Upper lobe of left lung (tissue), 4 donors: ENCODE data around the gene INSM1.

Source experiments
- POLR2A ChIP-seq, 4 donors: fragments of 450-650 bp; IDR thresholded peaks; one replicate each; pipeline ENCODE4 v1.5.1; 2016 to 2017; ENCODE audit warnings: antibody characterized with exemption in 4 of 4, mild to moderate bottlenecking in 2 of 4
- POLR2AphosphoS5 ChIP-seq, 2 donors: sonication (generic); formaldehyde crosslinking; IDR thresholded peaks; one replicate each; pipeline ENCODE4 v1.5.1; 2017; ENCODE audit warnings: antibody characterized with exemption in 2 of 2
- TF ChIP-seq, protein P1 (sequence below), 6 experiments: fragments of 450-650 bp in 4 of 6; fragments of 200-600 bp in 2 of 6; sonication (generic) in 2 of 6; IDR thresholded peaks; one replicate each; pipeline ENCODE4 v1.5.1; 2016 to 2019; ENCODE audit warnings: antibody characterized with exemption in 6 of 6

DNA sequence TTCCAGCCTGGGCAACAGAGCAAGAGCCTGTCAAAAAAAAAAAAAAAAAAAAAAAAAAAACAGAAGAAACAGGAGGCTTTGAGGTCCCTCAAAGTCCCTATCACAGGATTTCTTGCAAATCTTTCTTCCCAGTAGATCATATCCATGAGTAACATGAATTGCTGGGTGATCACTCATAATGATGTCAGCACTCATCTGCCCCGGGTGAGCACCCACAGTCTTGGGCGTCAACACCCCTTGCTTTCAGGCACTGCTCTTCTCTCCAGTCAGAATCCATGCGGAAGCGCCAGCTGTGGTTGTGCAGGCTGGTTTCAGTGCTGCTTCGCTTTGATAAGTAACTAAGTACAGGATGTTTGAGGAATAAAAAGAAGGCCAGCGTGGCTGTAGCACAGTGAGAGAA, 40.2 kb upstream of the INSM1 start:
- TF ChIP-seq, protein P1, sequence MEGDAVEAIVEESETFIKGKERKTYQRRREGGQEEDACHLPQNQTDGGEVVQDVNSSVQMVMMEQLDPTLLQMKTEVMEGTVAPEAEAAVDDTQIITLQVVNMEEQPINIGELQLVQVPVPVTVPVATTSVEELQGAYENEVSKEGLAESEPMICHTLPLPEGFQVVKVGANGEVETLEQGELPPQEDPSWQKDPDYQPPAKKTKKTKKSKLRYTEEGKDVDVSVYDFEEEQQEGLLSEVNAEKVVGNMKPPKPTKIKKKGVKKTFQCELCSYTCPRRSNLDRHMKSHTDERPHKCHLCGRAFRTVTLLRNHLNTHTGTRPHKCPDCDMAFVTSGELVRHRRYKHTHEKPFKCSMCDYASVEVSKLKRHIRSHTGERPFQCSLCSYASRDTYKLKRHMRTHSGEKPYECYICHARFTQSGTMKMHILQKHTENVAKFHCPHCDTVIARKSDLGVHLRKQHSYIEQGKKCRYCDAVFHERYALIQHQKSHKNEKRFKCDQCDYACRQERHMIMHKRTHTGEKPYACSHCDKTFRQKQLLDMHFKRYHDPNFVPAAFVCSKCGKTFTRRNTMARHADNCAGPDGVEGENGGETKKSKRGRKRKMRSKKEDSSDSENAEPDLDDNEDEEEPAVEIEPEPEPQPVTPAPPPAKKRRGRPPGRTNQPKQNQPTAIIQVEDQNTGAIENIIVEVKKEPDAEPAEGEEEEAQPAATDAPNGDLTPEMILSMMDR (IDR thresholded peaks at IDR 0.05): no peak
- TF ChIP-seq POLR2A (IDR thresholded peaks at IDR 0.05) (no peak), POLR2AphosphoS5 (IDR thresholded peaks at IDR 0.05) (no peak)
